Ovary (tissue), 9 donors: Measurements from ENCODE around the gene SAC3D1. TPM values are rescaled to one million over a fixed set of nuclear protein-coding genes. Genes with fewer than 3 reads are reported as not detected.

Experiments
- DNase-seq, 5 donors: peaks; one replicate each; pipeline ENCODE4 v3.0.0-alpha.2; 2019 to 2020
- H3K27ac ChIP-seq, 2 donors: fragments of 200-600 bp; one replicate each; pipeline versions ENCODE4 v1.5.1 to v1.8.0; 2019 to 2022
- H3K27me3 ChIP-seq: fragments of 200-600 bp; one replicate; pipeline ENCODE4 v1.8.0; 2022
- H3K36me3 ChIP-seq: fragments of 200-600 bp; sonication (generic); one replicate; pipeline ENCODE4 v1.5.1; 2019
- H3K4me1 ChIP-seq: one replicate; pipeline ENCODE4 v1.8.1; 2013; ENCODE audit warnings: mild to moderate bottlenecking, moderate library complexity; ENCODE audit not compliant: insufficient read depth
- H3K4me3 ChIP-seq: fragments of 200-600 bp; sonication (generic); one replicate; pipeline ENCODE4 v1.5.1; 2017
- H3K9me3 ChIP-seq, 2 donors: fragments of 200-600 bp in 1 of 2; sonication (generic) in 1 of 2; one replicate each; pipeline versions ENCODE4 v1.5.1 to v1.8.1; 2013 to 2019; ENCODE audit warnings: mild to moderate bottlenecking in 1 of 2, moderate library complexity in 1 of 2
- EP300 ChIP-seq: sonication (generic); formaldehyde crosslinking; IDR thresholded peaks from one replicate; pipeline ENCODE4 v1.6.1; 2017; ENCODE audit warnings: antibody characterized with exemption
- POLR2A ChIP-seq: fragments of 450-650 bp; IDR thresholded peaks from one replicate; pipeline ENCODE4 v1.6.1; 2017; ENCODE audit warnings: antibody characterized with exemption, mild to moderate bottlenecking, moderate library complexity
- WGBS, 3 donors: extraction: QIAGEN DNeasy Blood & Tissue Kit in 1 of 3; methylation state at CpG; one replicate each; pipeline versions ENCODE4 v1.1.5 to v1.1.7; 2013 to 2017; 5-methylcytosine and 5-hydroxymethylcytosine counted together
- intact Hi-C, 4 donors: fragments of 100-400 bp; cut with DNase I; formaldehyde crosslinking; loops; one replicate each; pipeline versions ENCODE4 v1.11.0 to v1.15.1; 2022 to 2023
- polyA plus RNA-seq, 2 donors: library from polyadenylated mRNA; stranded (reverse); fragments of 200-250 nt in 1 of 2; fragments of 350-450 nt in 1 of 2; fragmentation: Illumina TruSeq in 1 of 2; extraction: RNeasy Lipid Tissue Mini Kit (QIAGEN cat#74804) in 1 of 2; gene quantifications; one replicate each; pipeline ENCODE4 v1.2.3, GENCODE V29; 2013 to 2014
- total RNA-seq, 7 donors: library from RNA; depleted of rRNA in 2 of 7; stranded (reverse); fragments of >200 nt in 2 of 7; fragmentation: NEBNext Ultra II Directional in 3 of 7; extraction: Animal tissue kit (Norgen Biotek cat#: 25700) in 3 of 7; gene quantifications; one replicate each; pipeline versions ENCODE4 v1.1.0 to v1.2.4, GENCODE V29; 2016 to 2023
- TF ChIP-seq, protein P1 (sequence below), 3 donors: fragments of 450-650 bp in 2 of 3; fragments of 200-600 bp in 1 of 3; IDR thresholded peaks; one replicate each; pipeline versions ENCODE4 v1.5.1 to v1.8.0; 2016 to 2022; ENCODE audit warnings: antibody characterized with exemption in 3 of 3, mild to moderate bottlenecking in 1 of 3
- donor health status: DM: no; HTN: no; CAD: no; lungs with moderate emphysema.
- donor health status: DM: no; HTN: no; CAD: no.
- donor health status: Bipolar disorder and iron deficiency.
- donor health status: DM: yes; HTN: yes; CAD: no.
- donor health status: DM: no; HTN: no; CAD: no.
- donor health status: DM: yes; HTN: yes; CAD: no.

The SAC3D1 gene
- total and polyA plus RNA-seq, 9 donors: 1.1 to 11.6 (median 7.7) TPM

DNA sequence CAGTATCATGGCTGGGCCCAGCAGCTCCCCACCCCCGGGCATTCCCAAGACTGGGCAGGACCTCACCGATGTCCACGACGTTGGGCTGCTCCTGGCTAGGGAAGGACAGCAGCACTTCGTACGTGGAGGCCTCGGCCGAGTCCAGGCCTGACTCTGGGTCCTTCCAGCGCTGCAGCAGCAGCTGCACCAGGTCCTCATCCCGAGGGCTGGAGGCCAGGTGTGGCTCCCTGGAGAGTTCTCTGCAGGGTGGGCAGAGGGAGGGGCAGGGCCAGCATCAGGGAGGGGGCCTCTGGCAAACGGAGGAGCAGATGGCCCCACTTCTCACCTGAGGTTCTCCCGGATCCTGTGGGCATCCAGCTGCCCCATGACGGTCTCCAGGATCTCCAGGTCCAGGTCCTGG lies 17.0 kb downstream of the SAC3D1 start:
- TF ChIP-seq, protein P1, sequence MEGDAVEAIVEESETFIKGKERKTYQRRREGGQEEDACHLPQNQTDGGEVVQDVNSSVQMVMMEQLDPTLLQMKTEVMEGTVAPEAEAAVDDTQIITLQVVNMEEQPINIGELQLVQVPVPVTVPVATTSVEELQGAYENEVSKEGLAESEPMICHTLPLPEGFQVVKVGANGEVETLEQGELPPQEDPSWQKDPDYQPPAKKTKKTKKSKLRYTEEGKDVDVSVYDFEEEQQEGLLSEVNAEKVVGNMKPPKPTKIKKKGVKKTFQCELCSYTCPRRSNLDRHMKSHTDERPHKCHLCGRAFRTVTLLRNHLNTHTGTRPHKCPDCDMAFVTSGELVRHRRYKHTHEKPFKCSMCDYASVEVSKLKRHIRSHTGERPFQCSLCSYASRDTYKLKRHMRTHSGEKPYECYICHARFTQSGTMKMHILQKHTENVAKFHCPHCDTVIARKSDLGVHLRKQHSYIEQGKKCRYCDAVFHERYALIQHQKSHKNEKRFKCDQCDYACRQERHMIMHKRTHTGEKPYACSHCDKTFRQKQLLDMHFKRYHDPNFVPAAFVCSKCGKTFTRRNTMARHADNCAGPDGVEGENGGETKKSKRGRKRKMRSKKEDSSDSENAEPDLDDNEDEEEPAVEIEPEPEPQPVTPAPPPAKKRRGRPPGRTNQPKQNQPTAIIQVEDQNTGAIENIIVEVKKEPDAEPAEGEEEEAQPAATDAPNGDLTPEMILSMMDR (IDR thresholded peaks at IDR 0.05): no peak
- TF ChIP-seq EP300 (no peak), POLR2A (no peak)
- Histone ChIP-seq H3K27ac (no peak overlapping the region), H3K9me3 (no peaks in the 10 kb centered on the region), H3K27me3 (no peaks in the 10 kb centered on the region), H3K36me3 (no peaks in the 10 kb centered on the region), H3K4me1 (no peaks in the 10 kb centered on the region), H3K4me3 (no peak overlapping the region)
- 60 to 66% (median 61%) methylated on average over 12 to 13 of the region's 13 CpGs for WGBS, 3 donors
- intact Hi-C loops: no loop called here
- DNase-seq: no peak

- no peaks in the 10 kb centered on the region for H3K9me3 ChIP-seq
- intact Hi-C loops: no loop called here
- no peak for TF ChIP-seq EP300
- no peak for TF ChIP-seq POLR2A
- TF ChIP-seq, protein P1 (IDR thresholded peaks at IDR 0.05): no peak
- no peak for DNase-seq
- H3K27ac ChIP-seq: no peak within 1 kb of the TSS
- H3K27me3 ChIP-seq: no peaks in the 10 kb centered on the region
- no peaks in the 10 kb centered on the region for H3K4me1 ChIP-seq
- H3K36me3 ChIP-seq: no peaks in the 10 kb centered on the region
- 68 to 81% (median 69%) methylated on average over 8 of the region's 8 CpGs for WGBS, 3 donors
- H3K4me3 ChIP-seq: no peak within 1 kb of the TSS
Measured at GRCh38 chr11:65058419-65059054, 17.5 kb downstream of the SAC3D1 start, which contains the start of gene NAALADL1. Gene NAALADL1, minus strand, starts transcription at chr11:65058553. Its CDS starts 32 bp downstream, at chr11:65058521.

GRCh38 chr11:65059523-65059922 lies 18.5 kb downstream of the SAC3D1 start:
- H3K4me3 ChIP-seq: no peak overlapping the region
- H3K27me3 ChIP-seq: no peaks in the 10 kb centered on the region
- no peaks in the 10 kb centered on the region for H3K36me3 ChIP-seq
- H3K4me1 ChIP-seq: no peaks in the 10 kb centered on the region
- TF ChIP-seq POLR2A (no peak), EP300 (no peak)
- TF ChIP-seq, protein P1 (IDR thresholded peaks at IDR 0.05): no peak
- no peak overlapping the region for H3K27ac ChIP-seq
- intact Hi-C loops: no loop called here
- DNase-seq: no peak
- 51 to 78% (median 52%) methylated on average over 3 of the region's 3 CpGs for WGBS, 3 donors
- no peaks in the 10 kb centered on the region for H3K9me3 ChIP-seq

- intact Hi-C loops: no loop called here
- Histone ChIP-seq H3K9me3 (no peaks in the 10 kb centered on the region), H3K4me1 (no peaks in the 10 kb centered on the region), H3K36me3 (no peaks in the 10 kb centered on the region), H3K4me3 (no peak overlapping the region), H3K27me3 (no peaks in the 10 kb centered on the region), H3K27ac (no peak overlapping the region)
- WGBS, 3 donors: 27 to 40% (median 30%) methylated on average over 10 of the region's 10 CpGs
- no peak for TF ChIP-seq POLR2A
- TF ChIP-seq EP300: no peak
- TF ChIP-seq, protein P1 (IDR thresholded peaks at IDR 0.05): no peak
- DNase-seq: no peak
Measured at GRCh38 chr11:65059959-65060824, 19.2 kb downstream of the SAC3D1 start.
